GM18520 (cell line): Measurements from ENCODE around the gene ZNF888.
A peak's percentile ranks its signal among the peaks of the same experiment; 100 is the strongest.
"Not testable (repeated sequence)": the region's sequence is repeated elsewhere in the genome, so short reads cannot be mapped to it uniquely, and the experiment has no call there.

Source experiments
- ATAC-seq: cut with Tn5 transposase; IDR thresholded peaks from one replicate; pipeline ENCODE4 v1.9.1; 2021; ENCODE audit not compliant: unreplicated experiment

ZNF888 gene

GRCh38 chr19:52941941-52942385 lies 18.7 kb upstream of the ZNF888 start:
- ATAC-seq, result no peak

GRCh38 chr19:52941523-52941922 lies 18.3 kb upstream of the ZNF888 start:
- ATAC-seq, result not testable (repeated sequence)

- ATAC-seq, result not testable (repeated sequence)
Measured at GRCh38 chr19:52940905-52941304, 17.7 kb upstream of the ZNF888 start.

- no peak for ATAC-seq
Measured at GRCh38 chr19:52938761-52939160, 15.5 kb upstream of the ZNF888 start.

GRCh38 chr19:52936954-52937325 lies 13.7 kb upstream of the ZNF888 start:
- no peak for ATAC-seq

GRCh38 chr19:52936151-52936953 lies 13.1 kb upstream of the ZNF888 start:
- ATAC-seq, result no peak

- ATAC-seq, result no peak
Measured at GRCh38 chr19:52935434-52935833, 12.2 kb upstream of the ZNF888 start.

- not testable (repeated sequence) for ATAC-seq
Measured at GRCh38 chr19:52924641-52925040, 1.4 kb upstream of the ZNF888 start.

- no peak for ATAC-seq
Measured at GRCh38 chr19:52923778-52924593, 758 bp upstream of the ZNF888 start.

- no peak for ATAC-seq
Measured at GRCh38 chr19:52917531-52917930, 5.7 kb downstream of the ZNF888 start.

- no peak for ATAC-seq
Measured at GRCh38 chr19:52910648-52911047, 12.6 kb downstream of the ZNF888 start.

- not testable (repeated sequence) for ATAC-seq
Measured at GRCh38 chr19:52904052-52904780, 19.0 kb downstream of the ZNF888 start.

GRCh38 chr19:52901842-52902241 lies 21.4 kb downstream of the ZNF888 start:
- no peak for ATAC-seq

- not testable (repeated sequence) for ATAC-seq
Measured at GRCh38 chr19:52898596-52898995, 24.6 kb downstream of the ZNF888 start.

GRCh38 chr19:52898101-52898500 lies 25.1 kb downstream of the ZNF888 start:
- ATAC-seq, result no peak

- peak; percentile 86 for ATAC-seq
Measured at GRCh38 chr19:52897138-52897935, 25.9 kb downstream of the ZNF888 start, which contains the start of gene ZNF320. Gene ZNF320 (minus strand): TSS chr19:52897635. CDS start chr19:52890255, 7,380 bp downstream.

GRCh38 chr19:52896431-52897137 lies 26.6 kb downstream of the ZNF888 start:
- no peak for ATAC-seq

GRCh38 chr19:52891336-52891735 lies 31.9 kb downstream of the ZNF888 start:
- ATAC-seq, result no peak

- no peak for ATAC-seq
Measured at GRCh38 chr19:52889931-52890330, 33.3 kb downstream of the ZNF888 start.

- ATAC-seq, result no peak
Measured at GRCh38 chr19:52889076-52889475, 34.2 kb downstream of the ZNF888 start.
